HG02610 (cell line): ENCODE results near the gene UPF2.
A peak's percentile ranks its signal among the peaks of the same experiment; 100 is the strongest.
"Not testable (repeated sequence)": the region's sequence is repeated elsewhere in the genome, so short reads cannot be mapped to it uniquely, and the experiment has no call there.

Experiments used
- ATAC-seq: cut with Tn5 transposase; IDR thresholded peaks from one replicate; pipeline ENCODE4 v1.9.1; 2021; ENCODE audit warnings: mild to moderate bottlenecking, moderate library complexity; ENCODE audit not compliant: unreplicated experiment

Gene UPF2

GRCh38 chr10:12042797-12043651, at the start of gene UPF2:
Gene UPF2 (minus strand): TSS chr10:12042809. CDS start chr10:12035423, 7,386 bp downstream.
- ATAC-seq = peak; percentile 58

- no peak for ATAC-seq
Observed at GRCh38 chr10:12091421-12091820, 48.8 kb upstream of the UPF2 start.

- ATAC-seq = no peak
Observed at GRCh38 chr10:12088919-12089318, 46.3 kb upstream of the UPF2 start.

- ATAC-seq = no peak
Observed at GRCh38 chr10:12081879-12082557, 39.4 kb upstream of the UPF2 start.

- no peak for ATAC-seq
Observed at GRCh38 chr10:12081470-12081869, 38.9 kb upstream of the UPF2 start.

- no peak for ATAC-seq
Observed at GRCh38 chr10:12077580-12078180, 35.1 kb upstream of the UPF2 start.

GRCh38 chr10:12073526-12073925, 30.9 kb upstream of the UPF2 start:
- no peak for ATAC-seq

- ATAC-seq = not testable (repeated sequence)
Observed at GRCh38 chr10:12071441-12071840, 28.8 kb upstream of the UPF2 start.

- ATAC-seq = peak; percentile 98
Observed at GRCh38 chr10:12068449-12069269, 26.1 kb upstream of the UPF2 start, which contains the start of gene DHTKD1. Gene DHTKD1 (plus strand): TSS chr10:12068954. CDS start chr10:12069034, 80 bp downstream.

GRCh38 chr10:12067336-12067735, 24.7 kb upstream of the UPF2 start:
- ATAC-seq = no peak

GRCh38 chr10:12063483-12063818, 20.8 kb upstream of the UPF2 start:
- no peak for ATAC-seq

- no peak for ATAC-seq
Observed at GRCh38 chr10:12062754-12063482, 20.3 kb upstream of the UPF2 start.

GRCh38 chr10:12061124-12061523, 18.5 kb upstream of the UPF2 start:
- ATAC-seq = no peak

GRCh38 chr10:12056748-12057147, 14.1 kb upstream of the UPF2 start:
- ATAC-seq = no peak

- no peak for ATAC-seq
Observed at GRCh38 chr10:12055732-12056131, 13.1 kb upstream of the UPF2 start.

GRCh38 chr10:12051241-12051640, 8.6 kb upstream of the UPF2 start:
- ATAC-seq = no peak

GRCh38 chr10:12050528-12050927, 7.9 kb upstream of the UPF2 start:
- no peak for ATAC-seq

- peak; percentile 41 for ATAC-seq
Observed at GRCh38 chr10:12048547-12048946, 5.9 kb upstream of the UPF2 start.

- ATAC-seq = no peak
Observed at GRCh38 chr10:12045596-12045995, 3.0 kb upstream of the UPF2 start.

- peak; percentile 6 for ATAC-seq
Observed at GRCh38 chr10:12042409-12042796, 206 bp downstream of the UPF2 start.
